Adipocyte (in vitro differentiated cells): ENCODE data around the gene ACACB.

Experiments used
- DNase-seq: peaks from one replicate; pipeline ENCODE4 v3.0.0-alpha.2; 2015; ENCODE audit warnings: low read depth
- H3K27me3 ChIP-seq: replicated peaks from 2 replicates; pipeline ENCODE4 v1.7.0; 2013; ENCODE audit warnings: mild to moderate bottlenecking, low read length, moderate library complexity; ENCODE audit not compliant: control insufficient read depth, insufficient read depth
- H3K36me3 ChIP-seq: 2 replicates; pipeline ENCODE4 v1.7.0; 2013; ENCODE audit warnings: low read length, mild to moderate bottlenecking, moderate library complexity; ENCODE audit not compliant: control insufficient read depth, insufficient read depth, severe bottlenecking
- H3K4me1 ChIP-seq: 2 replicates; pipeline ENCODE4 v1.7.0; 2013; ENCODE audit warnings: mild to moderate bottlenecking, low read length, moderate library complexity; ENCODE audit not compliant: control insufficient read depth, insufficient read depth
- H3K4me3 ChIP-seq: 2 replicates; pipeline ENCODE4 v1.7.0; 2013; ENCODE audit warnings: mild to moderate bottlenecking, low read length, moderate library complexity
- H3K9ac ChIP-seq: 2 replicates; pipeline ENCODE4 v1.7.0; 2013; ENCODE audit warnings: mild to moderate bottlenecking, low read length, moderate library complexity
- H3K9me3 ChIP-seq: 2 replicates; pipeline ENCODE4 v1.7.0; 2013; ENCODE audit warnings: mild to moderate bottlenecking, low read length, moderate library complexity; ENCODE audit not compliant: control insufficient read depth

ACACB gene

DNA sequence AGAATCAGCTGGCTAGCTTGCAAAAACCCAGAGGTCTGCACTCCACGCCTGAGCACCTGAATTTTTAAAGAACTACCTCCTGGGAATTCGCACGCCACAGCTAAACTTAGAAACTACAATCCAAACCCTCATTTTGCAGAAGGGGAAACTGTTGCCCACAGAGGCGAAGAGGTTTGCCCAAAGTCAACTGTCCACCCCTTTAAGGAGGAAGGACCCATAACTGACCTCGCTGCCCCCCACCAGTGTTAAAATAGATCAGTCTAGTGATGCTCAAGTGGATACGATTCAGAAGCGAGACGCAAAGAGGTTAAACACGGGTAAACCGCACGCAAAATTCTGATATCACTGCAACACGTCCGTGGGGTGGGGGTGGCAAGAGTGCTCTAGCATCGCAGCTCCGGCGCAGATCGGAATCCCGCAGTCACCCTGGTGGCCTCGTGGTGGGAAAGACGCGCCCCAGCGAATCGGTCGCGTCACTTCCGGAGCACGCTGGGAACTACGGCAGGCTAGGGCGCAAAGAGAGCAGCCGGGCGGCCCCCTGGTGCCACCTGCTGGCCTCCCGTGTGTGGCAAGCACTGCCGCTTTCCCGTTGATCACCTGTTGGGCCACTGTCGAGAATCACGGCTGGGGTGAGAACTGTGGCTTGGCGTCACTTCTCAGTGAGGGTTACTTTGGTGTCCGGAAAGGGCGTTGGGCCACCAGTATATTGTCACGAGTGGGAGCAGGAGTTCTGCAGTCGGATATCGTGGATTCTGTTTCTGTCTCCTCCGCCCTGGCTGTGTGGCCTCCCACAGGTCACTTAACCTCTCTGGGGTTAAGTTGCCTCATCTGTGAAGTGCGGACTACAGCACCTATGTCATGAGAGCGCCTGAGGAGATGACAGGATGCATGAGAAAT, 23.1 kb upstream of the ACACB start, which contains the start of gene ALKBH2:
Gene ALKBH2 (minus strand): TSS at position 451 of the 897 bp plus-strand sequence. CDS start 686 bp downstream, outside the sequence.
- Histone ChIP-seq H3K4me1 (peaks cover 20% of the 10 kb centered on the region), H3K36me3 (peaks cover 12% of the 10 kb centered on the region), H3K27me3 (no peaks in the 10 kb centered on the region), H3K9ac (peak within 1 kb of the TSS; percentile 83), H3K9me3 (no peaks in the 10 kb centered on the region), H3K4me3 (peak within 1 kb of the TSS; percentile 83)
- peak; percentile 98 for DNase-seq

DNA sequence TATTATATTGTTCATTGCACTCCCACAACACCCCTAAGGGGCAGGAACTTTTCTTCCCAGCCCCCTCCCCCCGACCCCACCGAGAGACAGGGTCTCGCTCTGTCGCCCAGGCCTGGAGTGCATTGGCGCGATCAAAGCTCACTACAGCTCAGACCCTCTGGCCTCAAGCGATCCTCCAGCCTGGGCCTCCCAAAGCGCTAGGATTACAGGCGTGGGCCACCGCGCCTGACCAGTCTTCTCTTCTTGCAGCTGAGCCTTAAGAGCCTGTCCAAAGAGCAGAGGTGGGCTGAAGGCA, 19.3 kb upstream of the ACACB start:
- DNase-seq = no peak
- no peaks in the 10 kb centered on the region for H3K9me3 ChIP-seq
- H3K4me1 ChIP-seq = peaks cover 40% of the 10 kb centered on the region
- H3K4me3 ChIP-seq = peak overlapping the region; percentile 78
- no peaks in the 10 kb centered on the region for H3K27me3 ChIP-seq
- H3K9ac ChIP-seq = no peak overlapping the region
- H3K36me3 ChIP-seq = peaks cover 4% of the 10 kb centered on the region

DNA sequence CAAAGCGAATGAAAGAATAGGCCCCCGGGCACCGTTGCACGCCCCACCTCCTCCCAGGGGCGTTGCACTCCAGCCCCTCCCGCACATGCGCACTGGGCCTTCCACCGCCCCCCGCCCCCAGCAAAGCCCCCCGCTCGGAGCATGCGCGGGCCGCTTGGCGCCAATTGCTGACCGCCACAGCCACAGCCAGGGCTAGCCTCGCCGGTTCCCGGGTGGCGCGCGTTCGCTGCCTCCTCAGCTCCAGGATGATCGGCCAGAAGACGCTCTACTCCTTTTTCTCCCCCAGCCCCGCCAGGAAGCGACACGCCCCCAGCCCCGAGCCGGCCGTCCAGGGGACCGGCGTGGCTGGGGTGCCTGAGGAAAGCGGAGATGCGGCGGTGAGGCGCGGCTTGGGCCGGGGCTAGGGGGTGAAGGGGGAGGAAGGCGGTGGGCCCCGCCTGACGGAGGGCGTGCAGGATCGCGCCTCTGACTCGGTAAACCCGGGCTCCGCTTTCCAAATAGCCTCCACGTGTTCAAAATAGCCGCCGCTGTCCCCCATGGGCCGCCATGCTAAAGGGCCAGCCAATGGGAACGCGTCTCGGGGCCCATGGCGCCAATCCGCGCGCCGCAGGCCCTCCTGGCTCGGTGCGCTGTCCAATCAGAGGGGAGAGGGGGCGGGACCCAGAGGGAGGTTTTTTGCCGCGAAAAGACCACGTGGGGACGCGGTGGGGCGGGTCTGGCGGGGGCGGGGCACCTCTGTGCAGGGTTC, 18.8 kb upstream of the ACACB start, which contains the start of gene UNG:
Gene UNG (plus strand): TSS at position 163 of the 748 bp plus-strand sequence. CDS start 83 bp downstream, at position 246.
- Histone ChIP-seq H3K4me3 (peak within 1 kb of the TSS; percentile 98), H3K4me1 (peaks cover 40% of the 10 kb centered on the region), H3K36me3 (peaks cover 6% of the 10 kb centered on the region), H3K27me3 (no peaks in the 10 kb centered on the region), H3K9ac (peak within 1 kb of the TSS; percentile 98), H3K9me3 (no peaks in the 10 kb centered on the region)
- DNase-seq = peak; percentile 99

DNA sequence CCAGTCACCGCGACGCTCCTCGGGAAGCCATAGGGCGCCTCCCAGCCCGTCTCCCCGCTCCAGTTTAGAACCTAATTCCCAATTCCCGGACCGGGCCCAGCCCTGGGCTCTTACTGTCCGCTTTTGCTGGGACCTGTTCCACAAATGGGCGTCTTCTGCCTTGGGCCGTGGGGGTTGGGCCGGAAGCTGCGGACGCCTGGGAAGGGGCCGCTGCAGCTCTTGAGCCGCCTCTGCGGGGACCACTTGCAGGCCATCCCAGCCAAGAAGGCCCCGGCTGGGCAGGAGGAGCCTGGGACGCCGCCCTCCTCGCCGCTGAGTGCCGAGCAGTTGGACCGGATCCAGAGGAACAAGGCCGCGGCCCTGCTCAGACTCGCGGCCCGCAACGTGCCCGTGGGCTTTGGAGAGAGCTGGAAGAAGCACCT, 18.2 kb upstream of the ACACB start:
- DNase-seq = peak; percentile 82

DNA sequence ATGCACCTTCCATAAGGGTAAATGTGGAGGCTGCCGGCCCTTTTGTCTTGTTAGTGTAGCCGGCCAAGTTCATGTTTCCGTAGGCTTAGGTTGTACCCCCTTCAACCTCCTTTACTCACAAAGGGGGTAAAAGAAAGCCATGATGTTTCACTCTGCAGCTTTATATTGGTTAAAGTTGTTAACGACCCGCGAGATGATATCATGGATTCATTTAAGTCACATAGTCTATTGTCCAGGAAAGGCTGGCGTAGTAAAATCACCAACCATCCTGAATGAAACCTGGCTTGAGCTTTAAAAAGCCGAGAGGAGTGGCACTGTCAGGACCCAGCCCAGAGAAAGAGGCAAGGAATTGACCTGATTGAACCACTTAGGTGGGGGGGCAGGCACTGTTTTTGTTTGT, 17.7 kb upstream of the ACACB start:
- no peaks in the 10 kb centered on the region for H3K9me3 ChIP-seq

More for the DNA sequence above, 18.2 kb upstream of the ACACB start:
- H3K4me1 ChIP-seq = peaks cover 35% of the 10 kb centered on the region
- H3K36me3 ChIP-seq = peaks cover 11% of the 10 kb centered on the region
- H3K27me3 ChIP-seq = no peaks in the 10 kb centered on the region
- H3K9me3 ChIP-seq = no peaks in the 10 kb centered on the region
- H3K4me3 ChIP-seq = peak overlapping the region; percentile 98
- peak overlapping the region; percentile 98 for H3K9ac ChIP-seq

DNA sequence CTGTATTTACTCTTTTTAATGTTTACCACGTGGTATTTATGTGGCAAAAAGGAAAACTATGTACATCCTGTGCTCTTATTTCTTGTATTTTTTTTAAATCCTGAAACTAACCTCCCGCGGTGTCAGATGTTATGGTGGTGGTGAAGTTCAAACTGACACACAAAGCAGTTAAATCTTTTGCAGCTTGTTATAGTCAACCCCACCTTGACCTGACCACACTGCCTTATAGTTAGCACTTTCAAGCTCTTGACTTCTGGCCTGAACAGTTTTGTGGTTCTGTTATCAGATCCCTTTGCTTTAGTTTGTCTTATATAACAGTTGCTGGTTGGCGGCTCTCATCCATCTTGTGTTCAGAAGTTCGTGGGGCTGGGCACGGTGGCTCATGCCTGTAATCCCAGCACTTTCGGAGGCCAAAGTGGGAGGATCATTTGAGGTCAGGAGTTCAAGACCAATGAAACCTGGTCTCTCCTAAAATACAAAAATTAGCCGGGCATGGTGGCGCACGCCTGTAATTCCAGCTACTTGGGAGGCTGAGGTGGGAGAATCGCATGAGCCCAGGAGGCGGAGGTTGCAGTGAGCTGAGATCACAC, 16.9 kb upstream of the ACACB start:
- DNase-seq = peak; percentile 25

More for the DNA sequence above, 17.7 kb upstream of the ACACB start:
- Histone ChIP-seq H3K36me3 (peaks cover 15% of the 10 kb centered on the region), H3K27me3 (no peaks in the 10 kb centered on the region), H3K4me1 (peaks cover 35% of the 10 kb centered on the region), H3K4me3 (peak overlapping the region; percentile 98), H3K9ac (peak overlapping the region; percentile 98)
- DNase-seq = peak; percentile 47

DNA sequence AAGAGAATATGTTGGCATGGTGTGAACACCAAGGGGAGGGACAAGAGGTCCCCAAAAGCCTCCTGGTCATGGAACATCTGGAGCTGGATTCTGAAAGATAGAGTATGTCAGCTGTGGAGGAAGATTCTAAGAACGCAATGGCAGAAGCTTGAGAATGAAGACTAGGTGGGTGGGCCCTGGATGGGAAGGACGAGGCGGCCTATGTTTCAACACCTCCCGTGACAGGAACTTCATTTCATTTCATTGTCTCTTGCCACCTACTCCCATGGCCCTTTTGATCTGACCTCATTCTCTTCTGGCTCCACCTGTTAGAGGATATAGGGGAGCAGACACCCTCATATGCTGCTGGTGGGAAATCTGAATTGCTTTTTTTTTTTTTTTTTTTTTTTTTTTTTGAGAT, 15.6 kb upstream of the ACACB start:
- Histone ChIP-seq H3K27me3 (no peaks in the 10 kb centered on the region), H3K4me1 (peaks cover 35% of the 10 kb centered on the region), H3K36me3 (peaks cover 36% of the 10 kb centered on the region), H3K9me3 (no peaks in the 10 kb centered on the region), H3K9ac (no peak overlapping the region), H3K4me3 (peak overlapping the region; percentile 98)
- no peak for DNase-seq

More for the DNA sequence above, 16.9 kb upstream of the ACACB start:
- Histone ChIP-seq H3K4me1 (peaks cover 35% of the 10 kb centered on the region), H3K4me3 (peak overlapping the region; percentile 98), H3K9me3 (no peaks in the 10 kb centered on the region), H3K27me3 (no peaks in the 10 kb centered on the region), H3K9ac (peak overlapping the region; percentile 98), H3K36me3 (peaks cover 24% of the 10 kb centered on the region)

DNA sequence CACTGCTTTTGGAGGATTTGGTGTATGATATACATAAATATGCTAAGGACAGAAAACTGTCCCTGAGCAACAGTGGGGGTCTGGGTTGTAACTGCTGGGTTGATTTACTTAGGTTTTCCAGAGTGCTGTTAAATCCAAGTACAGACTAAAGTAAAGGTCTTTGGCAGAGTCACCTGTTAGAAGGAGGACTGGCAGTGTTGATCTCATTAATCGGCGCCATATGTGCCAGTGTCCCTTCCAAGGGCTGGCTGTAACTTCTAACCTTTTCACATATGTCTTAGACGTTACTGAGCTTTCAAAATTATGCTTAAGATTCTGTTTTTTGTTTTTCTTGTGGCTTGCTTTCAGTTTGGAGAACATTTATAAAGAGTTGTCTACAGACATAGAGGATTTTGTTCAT, 13.9 kb upstream of the ACACB start:
- peak overlapping the region; percentile 44 for H3K4me3 ChIP-seq
- no peak for DNase-seq
- peaks cover 35% of the 10 kb centered on the region for H3K4me1 ChIP-seq
- H3K27me3 ChIP-seq = no peaks in the 10 kb centered on the region
- H3K9me3 ChIP-seq = no peaks in the 10 kb centered on the region
- peak overlapping the region; percentile 72 for H3K9ac ChIP-seq
- peaks cover 49% of the 10 kb centered on the region for H3K36me3 ChIP-seq

DNA sequence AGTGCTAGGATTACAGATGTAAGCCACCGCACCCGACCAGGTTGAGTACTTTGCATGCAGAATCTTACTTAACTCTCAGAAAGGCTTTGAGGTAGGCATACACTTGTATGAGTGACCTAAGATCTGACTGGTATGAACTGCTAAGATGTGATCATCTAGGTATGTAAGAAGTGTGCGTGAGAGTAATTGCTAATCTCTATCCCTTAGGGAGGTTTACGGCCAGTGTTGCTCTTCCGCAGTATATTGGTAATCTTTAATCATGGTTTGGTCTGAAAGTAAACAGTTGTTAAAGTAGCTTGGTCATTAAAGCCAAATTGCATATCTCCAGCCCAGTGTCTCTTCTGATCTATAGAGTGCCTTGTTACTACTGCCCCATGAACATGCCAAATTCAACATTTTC, 11.2 kb upstream of the ACACB start:
- Histone ChIP-seq H3K27me3 (no peaks in the 10 kb centered on the region), H3K9ac (no peak overlapping the region), H3K4me3 (no peak overlapping the region), H3K9me3 (no peaks in the 10 kb centered on the region), H3K4me1 (peaks cover 28% of the 10 kb centered on the region), H3K36me3 (peaks cover 74% of the 10 kb centered on the region)
- no peak for DNase-seq

DNA sequence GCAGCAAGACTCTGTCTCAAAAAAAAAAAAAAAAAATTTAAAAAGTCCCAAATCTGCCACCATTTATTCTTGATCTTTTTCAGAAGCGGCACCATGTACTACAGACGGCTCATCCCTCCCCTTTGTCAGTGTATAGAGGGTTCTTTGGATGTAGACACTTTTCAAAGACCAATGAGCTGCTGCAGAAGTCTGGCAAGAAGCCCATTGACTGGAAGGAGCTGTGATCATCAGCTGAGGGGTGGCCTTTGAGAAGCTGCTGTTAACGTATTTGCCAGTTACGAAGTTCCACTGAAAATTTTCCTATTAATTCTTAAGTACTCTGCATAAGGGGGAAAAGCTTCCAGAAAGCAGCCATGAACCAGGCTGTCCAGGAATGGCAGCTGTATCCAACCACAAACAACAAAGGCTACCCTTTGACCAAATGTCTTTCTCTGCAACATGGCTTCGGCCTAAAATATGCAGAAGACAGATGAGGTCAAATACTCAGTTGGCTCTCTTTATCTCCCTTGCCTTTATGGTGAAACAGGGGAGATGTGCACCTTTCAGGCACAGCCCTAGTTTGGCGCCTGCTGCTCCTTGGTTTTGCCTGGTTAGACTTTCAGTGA, 6.5 kb upstream of the ACACB start:
- Histone ChIP-seq H3K27me3 (no peaks in the 10 kb centered on the region), H3K36me3 (peaks cover 49% of the 10 kb centered on the region), H3K9ac (peak overlapping the region; percentile 77), H3K9me3 (no peaks in the 10 kb centered on the region), H3K4me1 (peaks cover 44% of the 10 kb centered on the region), H3K4me3 (no peak overlapping the region)
- DNase-seq = no peak
